Mammary epithelial cell (primary cell): Measurements from ENCODE around the gene RGL3.
"Not testable (repeated sequence)": the region's sequence is repeated elsewhere in the genome, so short reads cannot be mapped to it uniquely, and the experiment has no call there.

Experiments used
- EZH2 ChIP-seq: IDR thresholded peaks from 2 replicates; pipeline ENCODE4 v1.6.1; 2012; ENCODE audit warnings: low read length, inconsistent platforms, borderline replicate concordance
- TF ChIP-seq, protein P1 (sequence below), 2 donors: IDR thresholded peaks in 1 of 2; conservative IDR thresholded peaks in 1 of 2; 2 replicates each; pipeline ENCODE4 v1.5.1; 2011 to 2012; ENCODE audit warnings: inconsistent platforms in 2 of 2, low read length in 2 of 2, mild to moderate bottlenecking in 2 of 2, control low read depth in 1 of 2, low read depth in 1 of 2; ENCODE audit not compliant: insufficient read depth in 1 of 2; ENCODE audit errors: extremely low read depth in 1 of 2

GRCh38 chr19:11406703-11407236, 12.3 kb downstream of the RGL3 start:
- TF ChIP-seq, protein P1, sequence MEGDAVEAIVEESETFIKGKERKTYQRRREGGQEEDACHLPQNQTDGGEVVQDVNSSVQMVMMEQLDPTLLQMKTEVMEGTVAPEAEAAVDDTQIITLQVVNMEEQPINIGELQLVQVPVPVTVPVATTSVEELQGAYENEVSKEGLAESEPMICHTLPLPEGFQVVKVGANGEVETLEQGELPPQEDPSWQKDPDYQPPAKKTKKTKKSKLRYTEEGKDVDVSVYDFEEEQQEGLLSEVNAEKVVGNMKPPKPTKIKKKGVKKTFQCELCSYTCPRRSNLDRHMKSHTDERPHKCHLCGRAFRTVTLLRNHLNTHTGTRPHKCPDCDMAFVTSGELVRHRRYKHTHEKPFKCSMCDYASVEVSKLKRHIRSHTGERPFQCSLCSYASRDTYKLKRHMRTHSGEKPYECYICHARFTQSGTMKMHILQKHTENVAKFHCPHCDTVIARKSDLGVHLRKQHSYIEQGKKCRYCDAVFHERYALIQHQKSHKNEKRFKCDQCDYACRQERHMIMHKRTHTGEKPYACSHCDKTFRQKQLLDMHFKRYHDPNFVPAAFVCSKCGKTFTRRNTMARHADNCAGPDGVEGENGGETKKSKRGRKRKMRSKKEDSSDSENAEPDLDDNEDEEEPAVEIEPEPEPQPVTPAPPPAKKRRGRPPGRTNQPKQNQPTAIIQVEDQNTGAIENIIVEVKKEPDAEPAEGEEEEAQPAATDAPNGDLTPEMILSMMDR (conservative IDR thresholded peaks at IDR 0.05 in 1 of 2, IDR thresholded peaks at IDR 0.05 in 1 of 2; ENCODE audit: extremely low read depth in 1 of 2, insufficient read depth in 1 of 2, low read depth in 1 of 2, low read length in 2 of 2), result not testable (repeated sequence)
- not testable (repeated sequence) for TF ChIP-seq EZH2
